ENCODE data around the gene IMMP2L. TPM values are rescaled to one million over a fixed set of nuclear protein-coding genes. Genes with fewer than 3 reads are reported as not detected.

IMMP2L gene
- polyA plus RNA-seq, 2 of the 4 experiments (the other 2 are of a cell fraction): 16.1 to 23.8 TPM

GRCh38 chr7:111556977-111557376, 5.3 kb downstream of the IMMP2L start:
- peaks cover 26% of the 10 kb centered on the region for H3K4me1 ChIP-seq
- no peak for TF ChIP-seq RCOR1 (IDR thresholded peaks at IDR 0.05; ENCODE audit: low read depth, low read length)
- no peak for TF ChIP-seq HOXB5 (CRISPR knock-in tag; IDR thresholded peaks at IDR 0.05)
- no peak for TF ChIP-seq HDAC2 (IDR thresholded peaks at IDR 0.05)
- no peak for TF ChIP-seq HOXA7 (CRISPR knock-in tag; IDR thresholded peaks at IDR 0.05)
- TF ChIP-seq ZSCAN20 (CRISPR knock-in tag; IDR thresholded peaks at IDR 0.05): no peak
- TF ChIP-seq GATA3 (IDR thresholded peaks at IDR 0.05; ENCODE audit: borderline replicate concordance): no peak
- TF ChIP-seq SMC3 (IDR thresholded peaks at IDR 0.05): no peak
- TF ChIP-seq MYC (IDR thresholded peaks at IDR 0.05; ENCODE audit: borderline replicate concordance, low read length): no peak
- DNase-seq (ENCODE audit: low read depth in 1 of 2, low spot score in 1 of 2) (no peak), ATAC-seq (no peak), FAIRE-seq (no peak)
- H3K4me3 ChIP-seq: no peak overlapping the region
- H3K4me2 ChIP-seq: no peak overlapping the region
- ChIA-PET POLR2A (no interaction called here), CTCF (interaction anchor here (1.8 kb wide), 1 partner anchor 179 kb away, joined by 6 read pairs; no protein-coding TSS in a partner anchor)
- no peaks in the 10 kb centered on the region for H3K9me3 ChIP-seq
- H3K27ac ChIP-seq: no peak overlapping the region

GRCh38 chr7:111554086-111554485, 8.2 kb downstream of the IMMP2L start:
- 40% methylated on average over 4 of the region's 4 CpGs for WGBS (ENCODE audit: missing lambda C conversion rate)
- CTCF ChIA-PET: no interaction called here
- no peak for ATAC-seq
- Histone ChIP-seq H3K9me3 (no peaks in the 10 kb centered on the region), H3K4me3 (no peak overlapping the region), H3K4me2 (no peak overlapping the region), H3K4me1 (peaks cover 2% of the 10 kb centered on the region; the same call in 1 of the 3 replicates), H3K27ac (no peak overlapping the region)
- POLR2A ChIA-PET: no interaction called here
- TF ChIP-seq MAFK (IDR thresholded peaks at IDR 0.05; ENCODE audit: partially characterized antibody) (peak; percentile 37), RCOR1 (IDR thresholded peaks at IDR 0.05; ENCODE audit: low read depth, low read length) (no peak)
- DNase-seq (ENCODE audit: low read depth in 1 of 2, low spot score in 1 of 2): no peak
- FAIRE-seq: no peak

GRCh38 chr7:111541067-111541466, 21.2 kb downstream of the IMMP2L start:
- ChIA-PET POLR2A (no interaction called here), CTCF (no interaction called here)
- ATAC-seq (no peak), DNase-seq (ENCODE audit: low read depth in 1 of 2, low spot score in 1 of 2) (no peak), FAIRE-seq (peak; percentile 36)
- H3K4me1 ChIP-seq: peaks cover 4% of the 10 kb centered on the region; the same call in 1 of the 3 replicates
- H3K9me3 ChIP-seq: no peaks in the 10 kb centered on the region
- 95% methylated on average over 2 of the region's 2 CpGs for WGBS (ENCODE audit: missing lambda C conversion rate)
- no peak overlapping the region for H3K4me2 ChIP-seq
- no peak for TF ChIP-seq MAZ (IDR thresholded peaks at IDR 0.05; ENCODE audit: borderline replicate concordance, low read depth, low read length)
- no peak for TF ChIP-seq NPAS2 (CRISPR knock-in tag; IDR thresholded peaks at IDR 0.05; ENCODE audit: borderline replicate concordance)
- no peak for TF ChIP-seq HOXB13 (CRISPR knock-in tag; IDR thresholded peaks at IDR 0.05; ENCODE audit: low read depth)
- no peak for TF ChIP-seq POLR2A (IDR thresholded peaks at IDR 0.05; ENCODE audit: low read length)
- H3K27ac ChIP-seq: no peak overlapping the region
- no peak overlapping the region for H3K4me3 ChIP-seq

- no peak for FAIRE-seq
- Histone ChIP-seq H3K9me3 (no peaks in the 10 kb centered on the region), H3K27ac (no peak overlapping the region), H3K4me1 (peaks cover 4% of the 10 kb centered on the region; the same call in 1 of the 3 replicates), H3K4me3 (no peak overlapping the region), H3K4me2 (no peak overlapping the region)
- no peak for DNase-seq (ENCODE audit: low read depth in 1 of 2, low spot score in 1 of 2)
- ChIA-PET CTCF (interaction anchor here (0.6 kb wide), 1 partner anchor 908 kb away, joined by 3 read pairs; no protein-coding TSS in a partner anchor), POLR2A (no interaction called here)
- ATAC-seq: no peak
- TF ChIP-seq CEBPB (IDR thresholded peaks at IDR 0.05) (peak in 1 of 2 experiments; percentile 11; a peak in 1 of 4 replicates), FOSB (CRISPR knock-in tag; IDR thresholded peaks at IDR 0.05) (no peak)
- 88% methylated on average over 5 of the region's 5 CpGs for WGBS (ENCODE audit: missing lambda C conversion rate)
These were observed 22.0 kb downstream of the IMMP2L start for GRCh38 chr7:111540199-111540815.

- Histone ChIP-seq H3K27ac (no peak overlapping the region), H3K4me3 (no peak overlapping the region), H3K9me3 (no peaks in the 10 kb centered on the region), H3K4me1 (peaks cover 32% of the 10 kb centered on the region), H3K4me2 (no peak overlapping the region)
- POLR2A ChIA-PET: no interaction called here
- DNase-seq (ENCODE audit: low read depth in 1 of 2, low spot score in 1 of 2) (no peak), FAIRE-seq (no peak), ATAC-seq (no peak)
- WGBS (ENCODE audit: missing lambda C conversion rate): 26% methylated on average over 1 of the region's 1 CpG
- CTCF ChIA-PET: interaction anchor here (0.7 kb wide), 1 partner anchor 175 kb away, joined by 3 read pairs; no protein-coding TSS in a partner anchor
- TF ChIP-seq HES2 (IDR thresholded peaks at IDR 0.05) (no peak), FOSB (CRISPR knock-in tag; IDR thresholded peaks at IDR 0.05) (no peak), PHF8 (IDR thresholded peaks at IDR 0.05; ENCODE audit: borderline replicate concordance, low read depth) (no peak), CHD4 (IDR thresholded peaks at IDR 0.05; ENCODE audit: borderline replicate concordance) (no peak), E2F6 (IDR thresholded peaks at IDR 0.05; ENCODE audit: borderline replicate concordance, low read depth) (no peak), RFX5 (IDR thresholded peaks at IDR 0.05) (no peak), HEYL (CRISPR knock-in tag; IDR thresholded peaks at IDR 0.05) (no peak), HMGXB4 (CRISPR knock-in tag; IDR thresholded peaks at IDR 0.05; ENCODE audit: borderline replicate concordance) (no peak), PBX3 (IDR thresholded peaks at IDR 0.05) (no peak), POLR2A (IDR thresholded peaks at IDR 0.05; ENCODE audit: low read length) (no peak), HOXB5 (CRISPR knock-in tag; IDR thresholded peaks at IDR 0.05) (no peak)
- TF ChIP-seq, protein P1, sequence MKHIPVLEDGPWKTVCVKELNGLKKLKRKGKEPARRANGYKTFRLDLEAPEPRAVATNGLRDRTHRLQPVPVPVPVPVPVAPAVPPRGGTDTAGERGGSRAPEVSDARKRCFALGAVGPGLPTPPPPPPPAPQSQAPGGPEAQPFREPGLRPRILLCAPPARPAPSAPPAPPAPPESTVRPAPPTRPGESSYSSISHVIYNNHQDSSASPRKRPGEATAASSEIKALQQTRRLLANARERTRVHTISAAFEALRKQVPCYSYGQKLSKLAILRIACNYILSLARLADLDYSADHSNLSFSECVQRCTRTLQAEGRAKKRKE (CRISPR knock-in tag; IDR thresholded peaks at IDR 0.05; ENCODE audit: low read depth): no peak
These were observed 25.2 kb downstream of the IMMP2L start for GRCh38 chr7:111537134-111537533.

All from A549 (cell line).